ENCODE data around the gene MDC1. TPM values are rescaled to one million over a fixed set of nuclear protein-coding genes. Genes with fewer than 3 reads are reported as not detected.
A peak's percentile ranks its signal among the peaks of the same experiment; 100 is the strongest.
"Not testable (repeated sequence)": the region's sequence is repeated elsewhere in the genome, so short reads cannot be mapped to it uniquely, and the experiment has no call there.

The MDC1 gene
- total RNA-seq, 1 experiment from 2014 or later, result 95.9 TPM

DNA sequence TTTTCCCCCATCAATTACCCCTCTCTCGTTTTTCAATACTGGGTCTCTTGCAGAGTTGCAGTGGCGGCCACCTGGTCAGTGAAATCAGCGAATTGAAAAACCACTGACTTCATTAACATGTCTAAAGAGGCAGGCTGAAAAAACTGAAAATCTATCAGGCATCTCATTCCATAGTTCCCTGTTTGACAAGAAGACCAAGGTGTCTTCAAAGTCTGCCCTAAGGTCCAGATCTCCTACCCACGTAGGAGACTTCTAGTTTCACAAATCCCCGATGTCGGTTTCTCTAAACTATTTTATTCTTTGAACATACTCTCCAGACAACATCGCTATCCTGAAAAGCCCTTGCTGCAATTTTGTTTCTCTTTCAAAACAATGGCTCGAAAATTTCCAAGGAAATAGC lies 2.3 kb upstream of the MDC1 start:
- H3K27me3 Mint-ChIP-seq (ENCODE audit: low read depth), result no peaks in the 10 kb centered on the region
- POLR2A ChIA-PET, result interaction anchor here (0.6 to 0.7 kb wide), 2 partner anchors 40 to 454 kb away, joined by 3 to 8 read pairs; no protein-coding TSS in a partner anchor
- peaks cover 52% of the 10 kb centered on the region for H3K36me3 Mint-ChIP-seq

DNA sequence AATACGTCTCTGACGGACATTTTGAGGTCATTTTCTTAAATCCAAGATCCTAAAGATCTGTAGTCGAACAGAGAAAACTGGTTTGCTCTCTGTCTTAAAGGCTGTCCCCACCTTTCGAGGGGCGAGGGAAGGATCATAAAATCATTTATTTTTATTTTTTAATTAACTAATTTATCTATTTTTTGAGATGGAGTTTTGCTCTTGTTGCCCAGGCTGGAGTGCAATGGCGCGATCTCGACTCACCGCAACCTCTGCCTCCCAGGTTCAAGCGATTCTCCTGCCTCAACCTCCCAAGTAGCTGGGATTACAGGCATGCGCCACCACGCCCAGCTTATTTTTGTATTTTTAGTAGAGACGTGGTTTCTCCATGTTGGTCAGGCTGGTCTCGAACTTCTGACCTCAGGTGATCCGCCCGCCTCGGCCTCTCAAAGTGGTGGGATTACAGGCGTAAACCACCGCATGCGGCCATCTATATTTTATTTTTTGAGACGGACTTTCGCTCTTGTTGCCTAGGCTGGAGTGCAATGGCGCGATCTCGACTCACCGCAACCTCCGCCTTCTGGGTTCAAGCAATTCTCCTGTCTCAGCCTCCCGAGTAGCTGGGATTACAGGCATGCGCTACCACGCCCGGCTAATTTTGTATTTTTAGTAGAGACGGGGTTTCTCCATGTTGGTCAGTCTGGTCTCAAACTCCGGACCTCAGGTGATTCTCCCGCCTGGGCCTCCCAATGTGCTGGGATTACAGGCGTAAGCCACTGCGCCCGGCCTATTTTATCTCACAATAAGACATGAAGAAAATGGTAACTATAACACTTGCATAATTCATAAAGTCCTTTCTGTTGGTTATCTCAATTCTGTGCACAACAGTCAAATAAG lies 1.0 kb upstream of the MDC1 start:
- not testable (repeated sequence) for DNase-seq (ENCODE audit: low spot score); ATAC-seq; H3K27me3 Mint-ChIP-seq (ENCODE audit: low read depth); H3K9me3 Mint-ChIP-seq
- Mint-ChIP-seq H3K27ac (peak overlapping the region; percentile 100), H3K4me3 (peak overlapping the region; percentile 99), H3K4me1 (peaks cover 38% of the 10 kb centered on the region), H3K36me3 (peaks cover 51% of the 10 kb centered on the region)
- CTCF ChIA-PET, result interaction anchor here (0.9 to 6.0 kb wide), 10 partner anchors 13 to 384 kb away, joined by 3 to 54 read pairs (median 10); partner anchors contain the start of gene DHX16
- POLR2A ChIA-PET, result interaction anchor here (0.9 to 1.7 kb wide), 5 partner anchors 8 to 103 kb away, joined by 4 to 19 read pairs (median 8); no protein-coding TSS in a partner anchor

More for the DNA sequence above, 2.3 kb upstream of the MDC1 start:
- Mint-ChIP-seq H3K4me1 (peaks cover 50% of the 10 kb centered on the region), H3K4me3 (peak overlapping the region; percentile 99), H3K9me3 (no peaks in the 10 kb centered on the region), H3K27ac (peak overlapping the region; percentile 100)
- no peak for DNase-seq (ENCODE audit: low spot score)
- TF ChIP-seq TEAD1 (CRISPR knock-in tag; IDR thresholded peaks at IDR 0.05) (no peak), ZBTB21 (CRISPR knock-in tag; IDR thresholded peaks at IDR 0.05; ENCODE audit: borderline replicate concordance) (no peak), MLX (CRISPR knock-in tag; IDR thresholded peaks at IDR 0.05) (no peak), USF2 (CRISPR knock-in tag; IDR thresholded peaks at IDR 0.05) (no peak), ZNF423 (CRISPR knock-in tag; IDR thresholded peaks at IDR 0.05) (no peak), FOXP4 (CRISPR knock-in tag; IDR thresholded peaks at IDR 0.05) (no peak), PRDM15 (CRISPR knock-in tag; IDR thresholded peaks at IDR 0.05) (no peak), JAZF1 (CRISPR knock-in tag; IDR thresholded peaks at IDR 0.05) (no peak), ZNF416 (CRISPR knock-in tag; IDR thresholded peaks at IDR 0.05) (no peak)
- TF ChIP-seq, protein P1, sequence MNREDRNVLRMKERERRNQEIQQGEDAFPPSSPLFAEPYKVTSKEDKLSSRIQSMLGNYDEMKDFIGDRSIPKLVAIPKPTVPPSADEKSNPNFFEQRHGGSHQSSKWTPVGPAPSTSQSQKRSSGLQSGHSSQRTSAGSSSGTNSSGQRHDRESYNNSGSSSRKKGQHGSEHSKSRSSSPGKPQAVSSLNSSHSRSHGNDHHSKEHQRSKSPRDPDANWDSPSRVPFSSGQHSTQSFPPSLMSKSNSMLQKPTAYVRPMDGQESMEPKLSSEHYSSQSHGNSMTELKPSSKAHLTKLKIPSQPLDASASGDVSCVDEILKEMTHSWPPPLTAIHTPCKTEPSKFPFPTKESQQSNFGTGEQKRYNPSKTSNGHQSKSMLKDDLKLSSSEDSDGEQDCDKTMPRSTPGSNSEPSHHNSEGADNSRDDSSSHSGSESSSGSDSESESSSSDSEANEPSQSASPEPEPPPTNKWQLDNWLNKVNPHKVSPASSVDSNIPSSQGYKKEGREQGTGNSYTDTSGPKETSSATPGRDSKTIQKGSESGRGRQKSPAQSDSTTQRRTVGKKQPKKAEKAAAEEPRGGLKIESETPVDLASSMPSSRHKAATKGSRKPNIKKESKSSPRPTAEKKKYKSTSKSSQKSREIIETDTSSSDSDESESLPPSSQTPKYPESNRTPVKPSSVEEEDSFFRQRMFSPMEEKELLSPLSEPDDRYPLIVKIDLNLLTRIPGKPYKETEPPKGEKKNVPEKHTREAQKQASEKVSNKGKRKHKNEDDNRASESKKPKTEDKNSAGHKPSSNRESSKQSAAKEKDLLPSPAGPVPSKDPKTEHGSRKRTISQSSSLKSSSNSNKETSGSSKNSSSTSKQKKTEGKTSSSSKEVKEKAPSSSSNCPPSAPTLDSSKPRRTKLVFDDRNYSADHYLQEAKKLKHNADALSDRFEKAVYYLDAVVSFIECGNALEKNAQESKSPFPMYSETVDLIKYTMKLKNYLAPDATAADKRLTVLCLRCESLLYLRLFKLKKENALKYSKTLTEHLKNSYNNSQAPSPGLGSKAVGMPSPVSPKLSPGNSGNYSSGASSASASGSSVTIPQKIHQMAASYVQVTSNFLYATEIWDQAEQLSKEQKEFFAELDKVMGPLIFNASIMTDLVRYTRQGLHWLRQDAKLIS (CRISPR knock-in tag; IDR thresholded peaks at IDR 0.05; ENCODE audit: borderline replicate concordance), result no peak
- TF ChIP-seq, protein P2, sequence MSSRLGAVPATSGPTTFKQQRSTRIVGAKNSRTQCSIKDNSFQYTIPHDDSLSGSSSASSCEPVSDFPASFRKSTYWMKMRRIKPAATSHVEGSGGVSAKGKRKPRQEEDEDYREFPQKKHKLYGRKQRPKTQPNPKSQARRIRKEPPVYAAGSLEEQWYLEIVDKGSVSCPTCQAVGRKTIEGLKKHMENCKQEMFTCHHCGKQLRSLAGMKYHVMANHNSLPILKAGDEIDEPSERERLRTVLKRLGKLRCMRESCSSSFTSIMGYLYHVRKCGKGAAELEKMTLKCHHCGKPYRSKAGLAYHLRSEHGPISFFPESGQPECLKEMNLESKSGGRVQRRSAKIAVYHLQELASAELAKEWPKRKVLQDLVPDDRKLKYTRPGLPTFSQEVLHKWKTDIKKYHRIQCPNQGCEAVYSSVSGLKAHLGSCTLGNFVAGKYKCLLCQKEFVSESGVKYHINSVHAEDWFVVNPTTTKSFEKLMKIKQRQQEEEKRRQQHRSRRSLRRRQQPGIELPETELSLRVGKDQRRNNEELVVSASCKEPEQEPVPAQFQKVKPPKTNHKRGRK (CRISPR knock-in tag; IDR thresholded peaks at IDR 0.05; ENCODE audit: borderline replicate concordance), result no peak
- CTCF ChIA-PET, result interaction anchor here (0.6 to 6.0 kb wide), 6 partner anchors 12 to 1195 kb away, joined by 3 to 54 read pairs (median 4); partner anchors contain the start of gene DHX16
- ATAC-seq, result no peak
